Cardiac fibroblast (primary cell): ENCODE data around the gene RDH13.
"Not testable (repeated sequence)": the region's sequence is repeated elsewhere in the genome, so short reads cannot be mapped to it uniquely, and the experiment has no call there.

Source experiments
- DNase-seq, 2 donors: peaks; one replicate each; pipeline versions ENCODE4 v3.0.0 to v3.0.0-alpha.2; 2010; ENCODE audit warnings: low read depth in 2 of 2
- H3K4me3 ChIP-seq, 2 donors: replicated peaks in 1 of 2; 1 replicate in 1 of 2; 2 replicates in 1 of 2; pipeline ENCODE4 v1.5.1; 2011; ENCODE audit warnings: low read depth in 2 of 2, low read length in 2 of 2, mild to moderate bottlenecking in 2 of 2, moderate library complexity in 1 of 2
- TF ChIP-seq, protein P1 (sequence below): IDR thresholded peaks from one replicate; pipeline ENCODE4 v1.5.1; 2011; ENCODE audit warnings: low read depth, mild to moderate bottlenecking, low read length, inconsistent platforms

The RDH13 gene, protein sequence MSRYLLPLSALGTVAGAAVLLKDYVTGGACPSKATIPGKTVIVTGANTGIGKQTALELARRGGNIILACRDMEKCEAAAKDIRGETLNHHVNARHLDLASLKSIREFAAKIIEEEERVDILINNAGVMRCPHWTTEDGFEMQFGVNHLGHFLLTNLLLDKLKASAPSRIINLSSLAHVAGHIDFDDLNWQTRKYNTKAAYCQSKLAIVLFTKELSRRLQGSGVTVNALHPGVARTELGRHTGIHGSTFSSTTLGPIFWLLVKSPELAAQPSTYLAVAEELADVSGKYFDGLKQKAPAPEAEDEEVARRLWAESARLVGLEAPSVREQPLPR

DNA sequence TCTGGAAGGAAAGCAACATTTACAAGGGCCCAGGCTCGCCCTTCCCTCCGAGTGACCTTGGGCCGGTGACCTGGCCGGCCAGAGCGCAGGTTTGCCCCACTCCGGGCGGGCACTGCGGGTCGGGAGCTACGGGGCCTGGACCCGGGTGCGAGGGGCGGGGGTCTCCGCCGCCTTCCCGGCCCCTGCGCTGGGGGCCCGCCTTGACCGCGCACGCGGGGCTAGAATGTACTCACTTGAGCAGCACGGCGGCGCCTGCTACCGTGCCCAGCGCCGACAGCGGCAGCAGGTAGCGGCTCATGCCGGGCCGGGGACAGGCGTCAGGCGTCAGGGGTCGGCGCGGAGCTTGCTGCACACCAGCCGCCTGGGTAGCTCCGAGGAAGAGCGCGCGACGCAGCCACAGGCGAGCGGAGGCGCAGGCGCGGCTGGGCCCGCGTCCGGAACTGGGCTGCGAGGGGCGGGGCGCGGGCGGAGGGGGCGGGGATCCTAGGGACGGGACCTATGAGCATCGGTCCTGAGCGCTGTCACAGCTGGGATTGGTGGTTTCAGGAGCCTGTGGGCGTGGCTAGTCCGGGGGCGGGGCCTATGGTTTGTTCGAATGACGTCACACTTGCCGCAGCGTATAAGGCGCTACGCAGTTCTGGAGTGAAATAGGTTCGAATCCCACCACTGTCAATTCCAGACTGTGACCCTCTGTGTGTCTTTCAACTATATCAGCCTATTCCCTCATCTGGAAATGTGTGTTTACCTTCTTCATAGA, at the start of gene RDH13:
Gene RDH13, minus strand, starts transcription at position 414 of the 757 bp plus-strand sequence. Its CDS starts 116 bp downstream, at position 298.
- H3K4me3 ChIP-seq = peak within 1 kb of the TSS; percentile 55 to 76
- TF ChIP-seq, protein P1, sequence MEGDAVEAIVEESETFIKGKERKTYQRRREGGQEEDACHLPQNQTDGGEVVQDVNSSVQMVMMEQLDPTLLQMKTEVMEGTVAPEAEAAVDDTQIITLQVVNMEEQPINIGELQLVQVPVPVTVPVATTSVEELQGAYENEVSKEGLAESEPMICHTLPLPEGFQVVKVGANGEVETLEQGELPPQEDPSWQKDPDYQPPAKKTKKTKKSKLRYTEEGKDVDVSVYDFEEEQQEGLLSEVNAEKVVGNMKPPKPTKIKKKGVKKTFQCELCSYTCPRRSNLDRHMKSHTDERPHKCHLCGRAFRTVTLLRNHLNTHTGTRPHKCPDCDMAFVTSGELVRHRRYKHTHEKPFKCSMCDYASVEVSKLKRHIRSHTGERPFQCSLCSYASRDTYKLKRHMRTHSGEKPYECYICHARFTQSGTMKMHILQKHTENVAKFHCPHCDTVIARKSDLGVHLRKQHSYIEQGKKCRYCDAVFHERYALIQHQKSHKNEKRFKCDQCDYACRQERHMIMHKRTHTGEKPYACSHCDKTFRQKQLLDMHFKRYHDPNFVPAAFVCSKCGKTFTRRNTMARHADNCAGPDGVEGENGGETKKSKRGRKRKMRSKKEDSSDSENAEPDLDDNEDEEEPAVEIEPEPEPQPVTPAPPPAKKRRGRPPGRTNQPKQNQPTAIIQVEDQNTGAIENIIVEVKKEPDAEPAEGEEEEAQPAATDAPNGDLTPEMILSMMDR = no peak
- peak; percentile 95 to 98 for DNase-seq

DNA sequence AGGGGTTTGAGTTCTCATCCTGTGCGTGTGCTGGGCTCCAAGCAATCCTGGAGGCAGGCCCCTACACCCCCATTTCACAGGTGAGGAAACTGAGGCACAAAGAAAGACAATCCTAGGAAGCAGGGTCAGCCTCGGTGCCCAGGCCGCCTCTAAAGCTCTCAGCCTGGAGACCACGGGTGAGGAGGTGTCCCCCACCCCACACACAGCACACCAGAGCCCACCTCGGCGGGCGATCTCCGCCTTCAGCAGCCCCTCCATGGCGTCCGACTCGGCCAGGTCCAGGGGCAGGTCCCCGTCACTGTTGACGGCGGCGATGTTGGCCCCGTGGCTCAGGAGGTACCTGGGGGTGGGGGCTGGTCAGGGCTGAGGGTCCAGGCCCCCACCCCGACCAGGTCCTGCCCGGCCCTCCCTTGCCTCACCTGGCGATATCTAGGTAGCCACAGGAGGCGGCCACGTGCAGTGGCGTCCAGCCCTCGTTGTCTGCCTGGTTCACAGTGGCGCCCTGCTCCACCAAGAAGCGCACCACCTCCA, 49.4 kb upstream of the RDH13 start:
- no peak for DNase-seq
- H3K4me3 ChIP-seq = no peak overlapping the region
- TF ChIP-seq, protein P1 = no peak

DNA sequence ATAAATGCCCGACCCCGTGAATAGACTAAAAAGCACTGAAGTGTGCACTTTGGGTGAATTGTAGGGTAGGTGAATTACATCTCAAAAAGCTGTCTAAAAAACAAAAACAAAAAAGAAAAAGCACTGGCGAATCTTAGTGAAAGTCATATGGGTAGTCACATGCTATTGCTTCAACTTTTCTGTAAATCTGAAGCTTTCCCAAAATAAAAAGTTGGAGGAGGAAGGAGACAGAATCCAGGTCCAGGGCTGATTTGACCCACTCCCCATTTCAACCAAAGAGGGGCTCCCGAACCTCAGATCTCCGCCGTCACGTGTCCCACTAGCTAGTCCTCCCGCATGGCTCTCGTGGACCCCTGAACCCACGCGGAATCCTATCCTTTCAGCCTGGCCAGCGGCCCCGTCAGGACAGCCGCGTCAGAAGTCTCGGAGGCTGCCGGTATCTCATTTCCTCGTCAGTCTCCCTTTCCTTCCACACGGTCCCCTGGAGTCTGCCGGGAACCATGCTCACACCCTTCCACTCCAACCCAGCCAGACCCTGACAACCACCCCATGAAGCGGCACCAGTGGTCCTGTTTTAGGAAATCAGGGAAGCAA, 48.4 kb upstream of the RDH13 start:
- no peak for DNase-seq
- TF ChIP-seq, protein P1 = no peak
- no peak overlapping the region for H3K4me3 ChIP-seq

DNA sequence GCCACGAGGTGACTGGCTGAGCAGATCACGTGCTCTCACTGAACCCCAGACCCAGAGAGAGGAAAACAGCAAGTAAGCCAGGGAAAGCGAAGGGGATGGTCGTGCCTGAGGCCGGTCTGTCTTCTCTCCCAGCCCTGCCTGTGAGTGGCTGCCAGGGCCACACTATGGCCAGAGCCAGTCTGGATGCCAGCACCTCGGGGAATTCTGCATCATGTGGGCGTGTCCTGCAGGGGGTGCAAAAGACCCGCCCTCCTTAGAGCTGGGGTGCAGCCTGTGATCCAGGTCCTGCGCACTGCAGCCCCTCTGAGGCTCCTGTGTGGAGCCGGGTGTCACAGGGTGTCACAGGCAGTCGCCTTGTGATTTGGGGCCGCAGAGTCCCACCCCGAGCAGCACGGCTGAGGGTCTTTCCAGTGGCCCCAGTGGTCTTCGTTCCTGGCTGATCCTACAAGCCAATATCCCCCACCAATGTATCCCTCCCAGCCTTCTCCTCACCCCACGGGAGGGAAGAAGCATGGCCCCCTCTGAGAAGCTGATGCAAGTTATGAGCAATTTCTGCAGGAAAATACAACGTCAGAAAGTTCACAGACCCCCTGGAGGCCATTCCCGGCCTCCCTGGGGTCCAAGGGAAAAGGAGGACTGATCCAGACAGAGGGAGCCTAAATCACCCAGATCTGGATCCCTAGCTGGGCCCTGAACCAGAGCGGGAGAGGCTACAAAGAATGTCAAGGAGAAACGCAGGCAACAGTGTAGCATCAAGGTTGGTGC, 46.8 kb upstream of the RDH13 start:
- no peak for DNase-seq
- TF ChIP-seq, protein P1 = no peak
- no peak overlapping the region for H3K4me3 ChIP-seq

DNA sequence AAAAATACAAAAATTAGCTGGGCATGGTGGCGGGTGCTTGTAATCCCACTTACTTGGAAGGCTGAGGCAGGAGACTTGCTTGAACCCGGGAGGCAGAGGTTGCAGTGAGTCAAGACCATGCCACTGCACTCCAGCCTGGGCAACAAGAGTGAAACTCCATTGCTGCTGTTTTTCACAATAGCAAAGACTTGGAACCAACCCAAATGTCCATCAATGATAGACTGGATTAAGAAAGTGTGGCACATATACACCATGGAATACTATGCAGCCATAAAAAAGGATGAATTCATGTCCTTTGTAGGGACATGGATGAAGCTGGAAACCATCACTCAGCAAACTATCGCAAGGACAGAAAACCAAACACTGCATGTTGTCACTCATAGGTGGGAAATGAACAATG, 44.3 kb upstream of the RDH13 start:
- DNase-seq, H3K4me3 ChIP-seq: not testable (repeated sequence)

DNA sequence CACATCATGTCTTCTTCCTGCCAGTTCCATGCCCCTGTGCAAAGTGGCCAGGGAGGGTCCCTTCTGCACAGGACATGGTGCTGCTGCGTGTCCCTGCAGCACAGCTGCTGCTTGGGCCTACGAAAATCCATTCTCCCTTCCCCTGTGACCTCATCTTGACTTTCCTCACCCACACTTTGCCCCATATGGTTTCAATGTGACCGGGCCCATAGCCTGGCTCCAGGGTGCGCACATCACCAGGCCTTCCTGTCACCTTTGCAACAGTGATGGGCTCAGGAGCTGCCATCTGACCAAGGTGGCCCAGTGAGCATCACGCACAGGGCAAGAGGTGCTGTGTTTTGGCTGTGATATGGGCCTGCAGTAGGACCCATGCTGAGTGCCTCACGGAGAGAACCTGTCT, 43.6 kb upstream of the RDH13 start:
- no peak for DNase-seq
- no peak overlapping the region for H3K4me3 ChIP-seq
- TF ChIP-seq, protein P1 = no peak
